HG03571 (cell line): ENCODE data around the gene PPP5C.
"Not testable (repeated sequence)": the region's sequence is repeated elsewhere in the genome, so short reads cannot be mapped to it uniquely, and the experiment has no call there.

Source experiments
- ATAC-seq: cut with Tn5 transposase; IDR thresholded peaks from one replicate; pipeline ENCODE4 v1.9.1; 2021; ENCODE audit not compliant: unreplicated experiment

Gene PPP5C, protein sequence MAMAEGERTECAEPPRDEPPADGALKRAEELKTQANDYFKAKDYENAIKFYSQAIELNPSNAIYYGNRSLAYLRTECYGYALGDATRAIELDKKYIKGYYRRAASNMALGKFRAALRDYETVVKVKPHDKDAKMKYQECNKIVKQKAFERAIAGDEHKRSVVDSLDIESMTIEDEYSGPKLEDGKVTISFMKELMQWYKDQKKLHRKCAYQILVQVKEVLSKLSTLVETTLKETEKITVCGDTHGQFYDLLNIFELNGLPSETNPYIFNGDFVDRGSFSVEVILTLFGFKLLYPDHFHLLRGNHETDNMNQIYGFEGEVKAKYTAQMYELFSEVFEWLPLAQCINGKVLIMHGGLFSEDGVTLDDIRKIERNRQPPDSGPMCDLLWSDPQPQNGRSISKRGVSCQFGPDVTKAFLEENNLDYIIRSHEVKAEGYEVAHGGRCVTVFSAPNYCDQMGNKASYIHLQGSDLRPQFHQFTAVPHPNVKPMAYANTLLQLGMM

DNA sequence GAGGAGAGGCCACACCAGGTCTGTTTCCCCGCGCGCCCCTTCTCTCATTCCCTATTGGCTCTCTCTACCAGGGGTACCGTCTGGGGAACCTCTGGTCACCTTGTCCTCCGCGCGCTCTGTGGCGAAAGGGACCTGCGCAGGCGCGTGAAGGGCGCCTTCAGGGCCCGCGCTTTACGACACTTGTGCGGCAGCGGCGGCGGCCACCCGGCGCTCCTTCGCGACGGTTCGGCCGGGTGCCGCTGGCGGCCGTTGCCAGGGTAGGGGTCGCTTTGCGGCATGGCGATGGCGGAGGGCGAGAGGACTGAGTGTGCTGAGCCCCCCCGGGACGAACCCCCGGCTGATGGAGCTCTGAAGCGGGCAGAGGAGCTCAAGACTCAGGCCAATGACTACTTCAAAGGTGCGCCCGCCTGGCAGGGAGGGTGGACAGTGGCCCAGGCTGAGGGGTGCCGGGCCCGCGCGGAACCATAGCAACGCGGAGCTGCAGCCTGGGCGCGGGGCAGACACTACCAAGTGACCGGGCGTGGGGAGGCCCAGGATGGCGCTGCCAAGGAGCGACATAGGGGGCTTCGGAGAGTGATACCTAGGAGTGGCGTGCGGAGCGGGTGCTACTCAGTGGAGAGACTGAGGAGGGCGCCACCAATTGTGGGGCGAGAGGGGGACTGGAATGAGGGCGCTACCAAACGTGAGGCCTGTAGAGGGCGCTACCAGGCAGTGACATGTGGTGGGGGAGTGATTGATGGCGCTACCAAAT, at the start of gene PPP5C:
Gene PPP5C, plus strand, starts transcription at position 267 of the 751 bp plus-strand sequence. Its CDS starts 10 bp downstream, at position 277.
- no peak for ATAC-seq

DNA sequence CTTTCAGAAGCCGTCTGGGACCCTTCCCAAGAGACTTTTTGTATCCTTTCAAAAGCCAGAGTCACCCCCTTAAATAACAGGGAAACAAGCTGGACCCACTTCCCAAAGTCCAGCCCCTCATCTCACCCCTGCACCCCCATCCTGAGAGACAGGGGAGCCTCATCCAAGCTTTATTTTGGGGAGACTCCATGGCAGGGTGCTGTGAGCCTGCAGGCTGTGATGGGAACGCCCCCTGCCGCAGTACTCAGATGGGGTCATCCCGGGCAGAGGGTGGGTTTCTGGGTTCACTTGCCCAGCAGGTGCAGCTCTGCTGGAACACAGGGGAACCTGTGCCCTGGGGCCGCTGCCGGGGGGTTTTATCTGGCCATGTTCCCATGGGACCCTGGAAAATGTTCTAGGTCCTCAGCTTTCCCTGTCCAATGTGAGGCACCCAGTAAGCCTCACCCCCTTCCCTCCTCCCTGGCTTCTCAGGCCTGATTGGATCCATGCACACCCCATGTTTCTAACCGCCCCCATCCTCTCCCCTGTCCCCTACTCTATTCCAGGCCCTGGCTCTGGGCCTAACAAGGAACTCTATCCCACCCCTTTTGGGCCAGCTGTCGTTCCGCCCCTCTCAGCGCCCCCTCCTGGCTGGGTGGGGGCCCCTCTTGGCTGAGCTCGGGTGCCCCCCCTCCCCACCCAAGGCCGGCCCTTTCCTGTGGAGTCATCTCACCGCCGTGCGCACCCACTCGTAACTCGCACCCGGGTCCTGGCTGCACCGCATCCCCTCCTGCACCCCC, 49.0 kb upstream of the PPP5C start:
- no peak for ATAC-seq

DNA sequence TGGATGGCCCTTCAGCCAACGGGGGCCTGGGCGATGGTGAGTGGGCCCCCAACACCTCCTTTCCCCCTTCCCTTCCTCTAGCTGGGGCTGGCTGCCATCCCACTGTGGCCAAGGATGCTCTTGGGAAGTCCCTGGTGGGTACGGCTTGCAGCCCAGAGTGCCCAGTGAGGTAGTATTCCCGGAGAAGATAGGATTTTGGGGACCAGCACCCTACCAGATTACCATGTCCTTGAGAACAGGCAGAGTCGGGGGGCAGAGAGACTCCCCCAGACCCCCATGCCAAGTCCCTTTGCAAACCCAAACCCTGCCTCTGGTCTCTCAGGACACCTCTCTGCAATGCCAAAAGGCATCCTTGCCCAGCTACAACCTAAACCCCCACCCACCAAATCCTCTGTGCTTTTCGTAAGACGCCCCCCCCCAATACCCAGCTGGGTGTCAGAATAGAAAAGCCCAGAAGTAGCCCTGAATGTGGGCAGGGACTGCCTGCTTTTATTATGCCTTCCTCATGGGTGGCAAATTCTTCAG, 48.3 kb upstream of the PPP5C start:
- ATAC-seq, result no peak

DNA sequence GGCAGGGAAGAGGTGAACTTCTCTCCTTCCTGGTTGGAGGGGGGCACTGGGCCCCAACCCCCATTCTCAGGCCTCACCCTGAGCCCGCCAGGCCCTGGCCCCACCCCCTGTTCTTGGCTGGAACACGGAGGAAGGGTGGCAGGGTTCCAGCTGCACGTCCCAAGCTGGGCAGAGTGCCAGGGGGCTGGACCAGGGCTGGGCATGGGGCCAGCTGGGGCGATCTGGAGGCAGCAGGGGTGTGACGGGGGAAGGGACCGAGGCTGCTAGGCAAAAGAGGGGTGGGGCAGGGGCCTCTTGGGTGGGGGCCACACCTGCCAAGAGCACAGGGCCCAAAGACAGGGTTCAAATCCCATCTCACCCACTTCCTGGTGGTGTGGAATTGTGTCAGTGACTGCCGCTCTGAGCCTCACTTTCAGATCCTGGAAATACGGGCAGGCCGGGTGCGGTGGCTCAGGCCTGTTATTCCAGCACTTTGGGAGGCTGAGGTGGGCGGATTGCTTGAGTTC, 47.8 kb upstream of the PPP5C start:
- ATAC-seq, result no peak

DNA sequence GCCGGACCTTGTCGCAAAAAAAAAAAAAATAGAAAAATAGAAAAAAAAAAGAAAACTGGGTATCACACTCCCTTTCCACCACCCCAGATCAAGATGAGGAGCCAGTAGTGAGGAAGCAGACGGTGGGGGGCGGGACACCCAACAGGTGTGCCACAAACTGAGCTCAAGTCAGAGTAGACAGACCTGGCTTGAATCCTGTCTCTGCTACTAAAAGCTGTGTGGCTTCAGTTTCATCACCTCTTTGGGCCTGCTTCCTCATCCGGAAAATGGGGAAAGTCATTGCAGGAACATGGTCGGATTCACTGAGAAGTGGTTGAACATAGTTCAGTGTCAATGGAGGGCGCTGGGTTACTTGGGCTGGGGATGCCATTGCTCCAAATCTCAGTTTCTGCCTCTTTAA, 47.2 kb upstream of the PPP5C start:
- ATAC-seq, result no peak

DNA sequence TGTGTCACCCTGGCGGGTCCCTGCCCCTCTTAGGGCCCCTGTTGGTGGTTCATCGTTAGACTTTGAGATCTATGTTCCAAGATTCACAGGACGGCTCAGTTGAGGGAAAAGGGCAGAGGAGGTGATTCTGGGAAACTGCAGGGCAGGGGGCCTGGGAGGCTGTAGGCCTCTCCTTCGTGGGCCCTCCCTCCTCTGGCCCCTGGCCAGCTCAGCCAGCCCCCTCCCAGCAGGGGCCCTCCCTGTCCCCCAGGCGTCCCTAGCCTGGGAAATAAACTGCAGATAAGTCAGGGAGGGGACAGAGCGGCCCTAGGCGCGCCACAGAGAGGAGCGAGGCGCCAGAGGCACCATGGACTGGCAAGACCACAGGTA, 43.6 kb upstream of the PPP5C start:
- ATAC-seq, result no peak

DNA sequence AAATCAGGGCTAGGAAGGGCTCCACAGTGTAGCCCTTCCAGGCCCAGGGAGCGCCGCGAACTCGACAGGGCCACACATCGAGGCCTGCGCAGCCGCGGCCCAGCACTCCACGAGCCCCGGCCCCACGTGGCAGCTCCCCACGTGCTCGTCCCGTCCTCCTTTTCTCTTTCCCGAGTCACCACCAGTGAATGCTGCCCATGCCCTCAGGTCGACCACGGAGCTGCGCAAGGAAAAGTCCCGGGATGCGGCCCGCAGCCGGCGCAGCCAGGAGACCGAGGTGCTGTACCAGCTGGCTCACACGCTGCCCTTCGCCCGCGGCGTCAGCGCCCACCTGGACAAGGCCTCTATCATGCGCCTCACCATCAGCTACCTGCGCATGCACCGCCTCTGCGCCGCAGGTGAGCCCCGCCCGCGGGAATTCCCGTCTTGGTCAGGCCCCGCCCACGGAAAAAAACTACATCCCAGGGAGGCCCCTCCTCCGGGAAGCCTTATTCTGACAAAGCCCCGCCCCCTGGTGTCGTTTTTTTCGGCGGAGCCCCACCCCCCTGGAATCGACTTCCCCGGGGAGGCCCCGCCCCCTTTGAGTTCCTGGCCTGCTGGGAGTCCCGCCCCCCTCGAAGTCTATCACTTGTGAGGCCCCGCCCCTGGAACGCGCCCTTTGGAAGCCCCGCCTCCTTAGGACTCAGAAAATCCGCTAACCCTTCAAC, 43.0 kb upstream of the PPP5C start:
- no peak for ATAC-seq

DNA sequence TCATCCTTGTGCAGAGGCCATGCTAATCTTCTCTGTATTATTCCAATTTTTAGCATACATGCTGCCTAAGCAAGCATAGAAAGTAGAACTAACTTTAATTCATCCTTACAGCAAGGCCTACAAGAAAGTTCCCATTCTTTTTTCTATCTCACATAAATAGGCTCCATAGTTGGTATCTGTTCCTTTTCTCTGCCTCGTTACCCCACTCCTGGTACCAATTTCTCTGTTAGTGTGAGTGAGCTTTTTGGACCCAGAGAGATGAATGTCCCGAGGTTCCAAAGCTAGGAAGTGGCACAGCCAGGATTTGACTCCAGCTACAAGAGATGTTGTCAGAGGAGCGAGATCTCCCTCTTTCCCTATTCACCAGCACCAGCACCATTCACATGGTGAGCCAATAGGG, 40.4 kb upstream of the PPP5C start:
- ATAC-seq, result no peak

DNA sequence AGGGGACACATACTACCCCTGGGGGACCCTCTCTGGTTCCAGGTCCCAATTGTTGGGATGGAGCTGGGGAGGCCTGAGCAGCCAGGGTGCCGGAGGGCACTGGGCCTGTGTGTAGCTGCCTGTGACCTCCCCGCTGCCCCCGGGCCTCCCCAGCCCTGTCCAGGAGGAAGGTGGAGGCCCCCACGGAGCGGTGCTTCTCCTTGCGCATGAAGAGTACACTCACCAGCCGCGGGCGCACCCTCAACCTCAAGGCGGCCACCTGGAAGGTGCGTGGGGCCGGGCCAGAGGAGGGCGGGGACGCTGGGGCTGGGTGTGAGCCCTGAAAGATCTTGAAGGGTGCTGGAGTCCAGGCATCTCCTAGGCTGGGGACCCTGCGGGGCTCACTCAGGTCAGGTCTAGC, 38.4 kb upstream of the PPP5C start:
- no peak for ATAC-seq

DNA sequence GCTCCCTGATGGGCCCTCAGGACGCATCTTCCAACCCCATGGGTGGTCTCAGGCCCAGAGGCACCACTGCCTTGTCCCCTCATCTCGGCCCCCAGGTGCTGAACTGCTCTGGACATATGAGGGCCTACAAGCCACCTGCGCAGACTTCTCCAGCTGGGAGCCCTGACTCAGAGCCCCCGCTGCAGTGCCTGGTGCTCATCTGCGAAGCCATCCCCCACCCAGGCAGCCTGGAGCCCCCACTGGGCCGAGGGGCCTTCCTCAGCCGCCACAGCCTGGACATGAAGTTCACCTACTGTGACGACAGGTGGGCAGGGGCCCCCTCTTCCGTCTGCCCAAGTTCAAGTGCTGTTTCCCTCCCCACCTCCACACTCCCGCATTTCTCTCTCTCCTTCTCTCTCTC, 37.8 kb upstream of the PPP5C start:
- ATAC-seq, result no peak

DNA sequence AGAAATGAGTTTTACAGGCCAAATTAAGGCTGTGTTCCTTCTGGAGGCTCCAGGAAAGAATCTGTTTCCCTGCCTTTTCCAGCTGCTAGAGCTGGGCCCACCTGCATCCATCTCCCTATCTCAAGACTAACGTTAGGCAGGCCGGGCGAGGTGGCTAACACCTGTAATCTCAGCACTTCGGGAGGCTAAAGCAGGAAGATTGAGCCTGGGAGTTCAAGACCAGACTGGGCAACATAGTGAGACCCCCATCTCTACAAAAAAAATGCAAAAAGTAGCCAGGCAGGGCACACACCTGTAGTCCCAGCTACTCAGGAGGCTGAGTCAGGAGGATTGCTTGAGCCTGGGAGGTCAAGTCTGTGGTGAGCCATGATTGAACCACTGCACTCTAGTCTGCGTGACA, 35.4 kb upstream of the PPP5C start:
- ATAC-seq, result no peak

DNA sequence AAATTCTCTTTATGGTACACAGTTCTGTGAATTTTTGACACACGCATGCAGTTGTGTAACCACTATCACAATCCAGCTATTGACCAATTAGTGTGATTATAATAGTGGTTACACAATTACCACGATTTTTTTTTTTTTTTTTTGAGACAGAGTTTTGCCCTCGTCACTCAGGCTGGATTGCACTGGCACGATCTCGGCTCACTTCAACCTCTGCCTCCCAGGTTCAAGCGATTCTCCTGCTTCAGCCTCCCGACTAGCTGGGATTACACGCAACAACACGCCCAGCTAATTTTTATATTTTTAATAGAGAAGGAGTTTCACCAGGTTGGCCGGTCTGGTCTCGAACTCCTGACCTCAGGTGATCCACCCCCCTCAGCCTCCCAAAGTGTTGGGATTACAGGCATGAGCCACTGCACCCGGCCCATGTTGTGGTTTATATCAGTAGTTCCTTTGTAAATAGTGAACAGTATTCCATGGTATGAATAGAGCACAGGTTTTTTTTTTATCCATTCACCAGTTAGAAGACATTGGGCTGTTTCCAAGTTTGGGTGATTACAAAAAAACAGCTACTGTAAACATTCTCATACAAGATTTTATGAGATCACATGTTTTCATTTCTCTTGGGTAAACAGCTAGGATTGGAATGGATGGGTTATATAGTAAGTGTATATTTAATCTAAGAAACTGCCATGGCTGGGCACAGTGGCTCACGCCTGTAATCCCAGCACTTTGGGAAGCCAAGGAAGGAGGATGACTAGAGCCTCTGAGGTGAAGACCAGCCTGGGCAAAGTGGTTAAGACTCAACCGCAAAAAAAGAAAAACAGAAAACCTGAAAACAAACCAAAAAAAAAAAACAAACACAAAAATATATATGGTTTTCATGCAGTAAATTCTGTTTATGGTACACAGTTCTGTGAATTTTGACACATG, 33.1 kb upstream of the PPP5C start:
- ATAC-seq, result not testable (repeated sequence)

DNA sequence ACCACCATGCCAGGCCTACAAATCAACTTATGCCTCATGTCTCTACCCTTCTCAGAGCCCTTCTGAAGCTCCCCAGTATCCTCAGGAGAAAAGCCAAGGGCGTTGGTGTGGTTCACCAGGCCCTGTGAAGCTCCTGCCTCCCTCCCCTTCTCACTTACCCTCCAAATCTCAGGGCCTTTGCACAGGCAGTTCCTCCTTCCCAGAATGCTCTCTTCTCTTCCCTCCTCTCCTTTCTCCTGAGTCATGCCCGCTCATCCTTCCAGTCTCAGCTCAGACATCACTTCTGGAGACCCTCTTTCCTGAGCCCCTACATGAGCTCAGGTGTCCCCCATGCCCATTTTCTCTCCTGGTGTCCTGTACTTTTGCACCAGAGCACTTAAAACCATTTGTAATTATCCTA, 29.5 kb upstream of the PPP5C start:
- no peak for ATAC-seq

DNA sequence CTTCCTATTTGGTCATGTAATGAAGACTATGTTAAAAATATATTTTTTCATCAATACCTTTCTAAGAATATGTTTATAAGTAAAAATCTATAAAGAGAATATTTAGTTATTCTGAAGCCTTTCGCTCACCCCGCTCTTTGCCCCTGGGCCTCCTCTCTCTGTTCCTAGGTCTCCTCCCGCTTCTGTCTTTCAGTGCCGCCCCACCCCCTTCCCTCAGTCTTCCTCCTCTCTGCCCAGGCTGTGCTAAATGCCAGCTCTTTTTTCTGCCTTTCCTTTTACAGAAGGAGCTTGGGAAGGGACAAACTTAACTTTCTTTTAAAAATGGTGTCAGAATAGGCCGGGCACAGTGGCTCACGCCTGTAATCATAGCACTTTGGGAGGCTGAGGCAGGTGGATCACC, 27.3 kb upstream of the PPP5C start:
- no peak for ATAC-seq

DNA sequence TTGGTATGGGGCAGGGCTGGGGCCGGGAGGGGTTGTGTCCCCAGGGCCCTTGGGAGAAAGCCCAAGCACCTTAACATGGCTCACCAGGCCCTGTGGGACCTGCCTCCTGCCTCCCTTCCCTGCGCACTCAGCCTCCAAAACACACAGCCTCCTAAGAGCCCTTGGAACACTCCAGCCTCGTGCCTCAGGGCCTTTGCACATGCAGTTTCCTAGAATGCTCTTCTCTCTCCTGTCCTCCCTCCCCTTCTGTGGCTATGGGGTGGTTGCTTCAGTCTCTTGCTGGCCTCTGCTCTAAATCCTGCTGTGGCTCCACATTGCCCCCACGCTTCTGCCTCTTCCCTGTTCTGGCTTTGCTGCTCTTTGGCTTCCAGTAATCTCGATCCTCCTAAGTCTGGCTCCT, 26.3 kb upstream of the PPP5C start:
- no peak for ATAC-seq

DNA sequence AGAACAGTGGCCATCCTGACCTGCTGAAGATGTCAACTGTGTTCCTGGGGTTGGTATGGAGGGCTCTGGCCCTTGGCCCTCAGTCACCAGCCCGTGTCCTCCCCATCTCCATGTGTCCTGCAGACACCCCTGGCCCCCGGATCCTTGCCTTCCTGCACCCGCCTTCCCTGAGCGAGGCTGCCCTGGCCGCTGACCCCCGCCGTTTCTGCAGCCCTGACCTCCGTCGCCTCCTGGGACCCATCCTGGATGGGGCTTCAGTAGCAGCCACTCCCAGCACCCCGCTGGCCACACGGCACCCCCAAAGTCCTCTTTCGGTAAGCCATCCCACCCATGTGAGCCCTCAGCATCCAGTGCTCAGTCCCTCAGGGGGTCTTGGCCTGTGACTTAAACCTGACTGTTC, 25.2 kb upstream of the PPP5C start:
- no peak for ATAC-seq

DNA sequence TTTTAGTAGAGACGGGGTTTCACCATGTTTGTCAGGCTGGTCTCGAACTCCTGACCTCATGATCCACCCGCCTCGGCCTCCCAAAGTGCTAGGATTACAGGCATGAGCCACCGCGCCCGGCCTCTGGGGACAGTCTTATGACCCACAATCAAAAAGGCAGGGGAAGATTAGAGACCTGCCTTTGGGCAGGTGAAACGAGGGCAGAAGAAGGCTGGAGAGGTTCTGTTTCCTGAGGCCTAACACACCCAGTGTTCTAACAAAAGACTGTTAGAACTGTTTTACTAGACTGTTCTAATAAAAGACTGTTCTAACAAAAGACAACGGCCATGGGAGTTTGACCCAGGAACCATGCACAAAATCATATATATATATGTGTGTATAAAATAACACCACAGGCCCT, 23.7 kb upstream of the PPP5C start:
- ATAC-seq, result not testable (repeated sequence)

DNA sequence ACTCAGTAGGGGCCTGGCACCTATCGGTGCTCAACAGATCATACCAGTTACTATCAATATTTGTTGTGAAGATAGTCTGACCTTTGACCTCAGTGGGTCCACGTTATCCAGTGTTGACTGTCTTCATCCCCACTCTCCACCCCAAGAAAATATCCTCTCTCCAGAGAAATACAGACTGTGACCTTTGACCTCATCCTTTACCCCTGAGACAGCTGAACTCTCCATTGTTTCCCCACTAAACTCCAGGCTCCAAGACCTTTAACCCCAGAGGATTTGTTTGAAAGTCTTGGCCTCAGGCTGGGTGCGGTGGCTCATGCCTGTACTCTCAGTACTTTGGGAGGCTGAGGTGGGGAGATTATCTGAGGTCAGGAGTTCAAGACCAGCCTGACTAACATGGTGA, 22.6 kb upstream of the PPP5C start:
- no peak for ATAC-seq

DNA sequence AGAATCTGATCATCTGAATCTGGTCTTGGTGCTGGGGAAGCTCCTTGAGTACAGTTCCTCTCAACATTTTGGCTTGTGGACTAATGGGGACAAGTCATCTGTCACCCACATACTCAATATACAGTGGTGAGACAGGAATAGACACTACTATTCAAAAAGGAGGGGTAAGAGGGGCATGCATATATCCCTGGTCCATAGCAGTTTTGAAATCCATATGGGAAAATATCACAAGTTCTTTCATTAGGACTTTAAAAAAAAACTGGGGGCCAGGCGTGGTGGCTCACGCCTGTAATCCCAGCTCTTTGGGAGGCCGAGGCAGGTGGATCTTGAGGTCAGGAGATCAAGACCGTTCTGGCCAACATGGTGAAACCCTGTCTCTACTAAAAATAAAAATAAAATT, 20.3 kb upstream of the PPP5C start:
- ATAC-seq, result no peak
